HFF-Myc (cell line): ENCODE results near the gene ATP11A.

Experiments used
- DNase-seq: peaks from one replicate; pipeline ENCODE4 v3.0.0-alpha.2; 2011; ENCODE audit warnings: low read depth; ENCODE audit errors: extremely low read depth
- H3K4me3 ChIP-seq: replicated peaks from 2 replicates; pipeline ENCODE4 v1.5.1; 2011; ENCODE audit warnings: low read depth, mild to moderate bottlenecking, control low read depth, low read length
- CTCF ChIP-seq: IDR thresholded peaks from 2 replicates; pipeline ENCODE4 v1.5.1; 2012; ENCODE audit warnings: mild to moderate bottlenecking, low read depth, low read length, control low read depth; ENCODE audit errors: missing control alignments

ATP11A gene

GRCh38 chr13:112767506-112768471 is 78.0 kb downstream of the ATP11A start:
- TF ChIP-seq CTCF = no peak
- H3K4me3 ChIP-seq = no peak overlapping the region
- DNase-seq = no peak

- DNase-seq = no peak
- TF ChIP-seq CTCF = no peak
- no peak overlapping the region for H3K4me3 ChIP-seq
Measured at GRCh38 chr13:112768795-112769481, 79.1 kb downstream of the ATP11A start.

- TF ChIP-seq CTCF = no peak
- no peak overlapping the region for H3K4me3 ChIP-seq
- DNase-seq = no peak
Measured at GRCh38 chr13:112769615-112770014, 79.8 kb downstream of the ATP11A start.

GRCh38 chr13:112770504-112770903 is 80.7 kb downstream of the ATP11A start:
- no peak for DNase-seq
- H3K4me3 ChIP-seq = no peak overlapping the region
- TF ChIP-seq CTCF = no peak

- no peak for TF ChIP-seq CTCF
- H3K4me3 ChIP-seq = no peak overlapping the region
- DNase-seq = no peak
Measured at GRCh38 chr13:112771139-112771876, 81.5 kb downstream of the ATP11A start.

GRCh38 chr13:112771877-112772538 is 82.2 kb downstream of the ATP11A start:
- TF ChIP-seq CTCF = no peak
- DNase-seq = no peak
- H3K4me3 ChIP-seq = no peak overlapping the region
